Neuronal stem cell (in vitro differentiated cells): ENCODE results near the gene JMJD8.

Experiments used
- DNase-seq: peaks from one replicate; pipeline ENCODE4 v3.0.0-alpha.2; 2013; ENCODE audit warnings: low spot score
- H2AFZ ChIP-seq: one replicate; pipeline ENCODE4 v1.6.1; 2013; ENCODE audit warnings: mild to moderate bottlenecking, low read length, inconsistent platforms
- H2AK5ac ChIP-seq: 2 replicates; pipeline ENCODE4 v1.6.1; 2013; ENCODE audit warnings: low read depth, mild to moderate bottlenecking, inconsistent platforms, low read length, moderate library complexity, mixed read lengths
- H2BK120ac ChIP-seq: 2 replicates; pipeline ENCODE4 v1.6.1; 2013; ENCODE audit warnings: low read depth, mild to moderate bottlenecking, inconsistent platforms, low read length, moderate library complexity, mixed read lengths
- H2BK12ac ChIP-seq: one replicate; pipeline ENCODE4 v1.6.1; 2013; ENCODE audit warnings: low read length, inconsistent platforms
- H2BK15ac ChIP-seq: 2 replicates; pipeline ENCODE4 v1.6.1; 2013; ENCODE audit warnings: mild to moderate bottlenecking, low read length, inconsistent platforms, mixed read lengths
- H2BK5ac ChIP-seq: one replicate; pipeline ENCODE4 v1.6.1; 2013; ENCODE audit warnings: inconsistent platforms, mild to moderate bottlenecking, low read length, moderate library complexity
- H3K14ac ChIP-seq: one replicate; pipeline ENCODE4 v1.6.1; 2013; ENCODE audit warnings: low read length, inconsistent platforms
- H3K18ac ChIP-seq: 2 replicates; pipeline ENCODE4 v1.6.1; 2013; ENCODE audit warnings: low read length, inconsistent platforms
- H3K23ac ChIP-seq: 2 replicates; pipeline ENCODE4 v1.6.1; 2013; ENCODE audit warnings: low read depth, mild to moderate bottlenecking, mixed read lengths, low read length, inconsistent platforms; ENCODE audit not compliant: poor library complexity
- H3K27ac ChIP-seq: replicated peaks from 3 replicates; pipeline ENCODE4 v1.5.1; 2013; ENCODE audit warnings: low read length, inconsistent platforms
- H3K27me3 ChIP-seq, 3 experiments: 2 replicates each; pipeline ENCODE4 v1.6.1; 2013; ENCODE audit warnings: low read length in 3 of 3, mild to moderate bottlenecking in 2 of 3, inconsistent platforms in 1 of 3, low read depth in 1 of 3, mixed read lengths in 1 of 3, moderate library complexity in 1 of 3; ENCODE audit not compliant: control insufficient read depth in 3 of 3, insufficient read depth in 3 of 3
- H3K36me3 ChIP-seq, 2 donors: replicated peaks in 1 of 2; 2 replicates each; pipeline ENCODE4 v1.6.1; 2013; ENCODE audit warnings: low read length in 2 of 2; ENCODE audit not compliant: control insufficient read depth in 2 of 2, insufficient read depth in 2 of 2
- H3K4ac ChIP-seq: 2 replicates; pipeline ENCODE4 v1.6.1; 2013; ENCODE audit warnings: inconsistent platforms, mild to moderate bottlenecking, low read length, moderate library complexity
- H3K4me1 ChIP-seq, 2 donors: 1 replicate in 1 of 2; 2 replicates in 1 of 2; pipeline ENCODE4 v1.6.1; 2013; ENCODE audit warnings: low read length in 2 of 2, low read depth in 1 of 2; ENCODE audit not compliant: control insufficient read depth in 2 of 2, insufficient read depth in 1 of 2
- H3K4me2 ChIP-seq: one replicate; pipeline ENCODE4 v1.6.1; 2013; ENCODE audit warnings: mild to moderate bottlenecking, low read length, inconsistent platforms; ENCODE audit not compliant: insufficient read depth, poor library complexity, severe bottlenecking
- H3K4me3 ChIP-seq, 2 donors: 2 replicates each; pipeline ENCODE4 v1.5.1; 2013; ENCODE audit warnings: low read length in 2 of 2, mild to moderate bottlenecking in 2 of 2, inconsistent platforms in 1 of 2, moderate library complexity in 1 of 2
- H3K79me1 ChIP-seq: one replicate; pipeline ENCODE4 v1.6.1; 2013; ENCODE audit warnings: low read depth, mild to moderate bottlenecking, inconsistent platforms, low read length, moderate library complexity
- H3K9ac ChIP-seq: one replicate; pipeline ENCODE4 v1.6.1; 2013; ENCODE audit warnings: mild to moderate bottlenecking, low read depth, low read length, inconsistent platforms; ENCODE audit not compliant: poor library complexity
- H3K9me3 ChIP-seq, 2 donors: replicated peaks in 1 of 2; 2 replicates each; pipeline versions ENCODE3 to v1.6.1; 2013; ENCODE audit warnings: low read length in 2 of 2, mild to moderate bottlenecking in 2 of 2, inconsistent platforms in 1 of 2, low read depth in 1 of 2, mixed read lengths in 1 of 2, moderate library complexity in 1 of 2; ENCODE audit not compliant: control insufficient read depth in 2 of 2, insufficient read depth in 1 of 2
- H4K8ac ChIP-seq: one replicate; pipeline ENCODE4 v1.6.1; 2013; ENCODE audit warnings: low read depth, mild to moderate bottlenecking, inconsistent platforms, low read length, moderate library complexity
- H4K91ac ChIP-seq: one replicate; pipeline ENCODE4 v1.6.1; 2013; ENCODE audit warnings: low read length, low read depth, mild to moderate bottlenecking, inconsistent platforms; ENCODE audit not compliant: poor library complexity
- WGBS, 2 donors: extraction: QIAGEN DNeasy Blood & Tissue Kit; methylation state at CpG; one replicate each; pipeline ENCODE4 v1.1.7; 2013; ENCODE audit warnings: missing lambda C conversion rate in 2 of 2, mixed read lengths in 1 of 2; ENCODE audit not compliant: insufficient read length in 2 of 2, insufficient replicate concordance in 1 of 2; ENCODE audit errors: extremely low coverage in 2 of 2; 5-methylcytosine and 5-hydroxymethylcytosine counted together

The JMJD8 gene

DNA sequence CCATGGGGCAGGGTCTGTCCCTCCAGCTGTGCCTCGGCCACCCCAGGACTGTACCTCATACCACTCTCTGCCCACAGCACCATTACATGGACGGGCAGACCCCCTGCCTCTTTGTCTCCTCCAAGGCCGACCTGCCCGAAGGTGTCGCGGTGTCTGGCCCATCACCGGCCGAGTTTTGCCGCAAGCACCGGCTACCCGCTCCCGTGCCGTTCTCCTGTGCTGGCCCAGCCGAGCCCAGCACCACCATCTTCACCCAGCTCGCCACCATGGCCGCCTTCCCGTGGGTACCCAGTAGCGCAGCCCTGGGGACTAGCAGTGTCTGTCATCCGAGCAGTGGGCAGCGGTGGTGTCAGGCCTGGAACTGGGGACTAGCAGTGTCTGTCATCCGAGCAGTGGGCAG is 11.3 kb downstream of the JMJD8 start:
- no peaks in the 10 kb centered on the region for H3K9me3 ChIP-seq
- no peak overlapping the region for H3K18ac ChIP-seq
- peak overlapping the region; percentile 65 for H3K23ac ChIP-seq
- no peak overlapping the region for H4K8ac ChIP-seq
- H2AK5ac ChIP-seq, result no peak overlapping the region
- no peak overlapping the region for H2BK15ac ChIP-seq
- WGBS, 2 donors, result no CpG with 5 or more reads among the region's 21 CpGs
- H2BK5ac ChIP-seq, result no peak overlapping the region
- peaks cover 0 to 14% (median 0%) of the 10 kb centered on the region in 3 experiments for H3K27me3 ChIP-seq
- peaks cover 37 to 57% of the 10 kb centered on the region in 2 donors for H3K36me3 ChIP-seq
- H3K4me1 ChIP-seq, result peaks cover 2 to 13% of the 10 kb centered on the region in 2 donors
- H2BK120ac ChIP-seq, result no peak overlapping the region
- H3K4me2 ChIP-seq, result no peak overlapping the region
- no peak overlapping the region for H3K9ac ChIP-seq
- no peak overlapping the region for H3K4ac ChIP-seq
- peaks cover 29% of the 10 kb centered on the region for H3K79me1 ChIP-seq
- H4K91ac ChIP-seq, result no peak overlapping the region
- no peak for DNase-seq
- no peak overlapping the region for H3K14ac ChIP-seq
- no peak overlapping the region for H3K27ac ChIP-seq
- H2BK12ac ChIP-seq, result no peak overlapping the region
- H2AFZ ChIP-seq, result no peak overlapping the region
- H3K4me3 ChIP-seq, result no peak overlapping the region

DNA sequence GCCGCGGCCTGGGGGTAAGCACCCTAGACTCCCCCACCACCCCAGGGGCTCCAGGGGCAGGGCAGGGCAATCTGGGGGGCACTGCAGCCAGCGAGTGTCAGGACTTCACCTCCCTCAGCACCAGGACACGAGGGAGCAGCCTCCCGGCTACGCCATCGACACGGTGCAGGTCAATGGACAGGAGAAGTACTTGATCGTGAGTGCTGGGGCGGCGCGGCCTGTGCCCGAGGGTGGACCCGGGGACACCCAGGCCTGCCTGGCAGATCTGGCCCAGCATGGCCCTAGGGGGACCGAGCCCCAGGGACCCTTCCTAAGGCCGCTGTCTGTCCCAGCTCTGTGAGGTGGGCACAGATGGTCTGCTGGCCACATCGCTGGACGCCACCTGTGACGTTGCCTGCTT is 11.8 kb downstream of the JMJD8 start:
- H3K4me1 ChIP-seq, result peaks cover 2 to 13% of the 10 kb centered on the region in 2 donors

GRCh38 chr16:671353-672131 is 12.6 kb downstream of the JMJD8 start:
- Histone ChIP-seq H3K23ac (no peak overlapping the region), H3K4ac (no peak overlapping the region), H2BK5ac (no peak overlapping the region), H2AFZ (no peak overlapping the region), H3K14ac (no peak overlapping the region), H3K27me3 (peaks cover 0 to 14% (median 0%) of the 10 kb centered on the region in 3 experiments), H3K18ac (no peak overlapping the region), H2BK12ac (no peak overlapping the region), H3K4me2 (no peak overlapping the region), H3K79me1 (peaks cover 29% of the 10 kb centered on the region), H3K27ac (no peak overlapping the region), H2AK5ac (no peak overlapping the region), H3K9me3 (no peaks in the 10 kb centered on the region), H3K4me3 (no peak overlapping the region), H3K4me1 (peaks cover 2 to 13% of the 10 kb centered on the region in 2 donors), H3K9ac (no peak overlapping the region), H3K36me3 (peaks cover 37 to 57% of the 10 kb centered on the region in 2 donors), H4K91ac (no peak overlapping the region), H4K8ac (peak overlapping the region; percentile 17), H2BK15ac (no peak overlapping the region), H2BK120ac (no peak overlapping the region)
- no CpG with 5 or more reads among the region's 40 CpGs for WGBS, 2 donors
- no peak for DNase-seq

More for the DNA sequence above, 11.8 kb downstream of the JMJD8 start:
- Histone ChIP-seq H2BK120ac (no peak overlapping the region), H3K27me3 (peaks cover 0 to 14% (median 0%) of the 10 kb centered on the region in 3 experiments), H3K27ac (no peak overlapping the region), H2BK15ac (no peak overlapping the region), H3K18ac (no peak overlapping the region), H3K4me2 (no peak overlapping the region), H2BK12ac (no peak overlapping the region), H2AFZ (no peak overlapping the region), H3K14ac (no peak overlapping the region), H3K4me3 (no peak overlapping the region), H4K8ac (no peak overlapping the region), H3K79me1 (peaks cover 29% of the 10 kb centered on the region), H3K36me3 (peaks cover 37 to 57% of the 10 kb centered on the region in 2 donors), H2BK5ac (no peak overlapping the region), H3K9ac (no peak overlapping the region), H3K4ac (no peak overlapping the region), H4K91ac (no peak overlapping the region), H2AK5ac (no peak overlapping the region), H3K23ac (no peak overlapping the region), H3K9me3 (no peaks in the 10 kb centered on the region)
- DNase-seq, result no peak
- no CpG with 5 or more reads among the region's 19 CpGs for WGBS, 2 donors

DNA sequence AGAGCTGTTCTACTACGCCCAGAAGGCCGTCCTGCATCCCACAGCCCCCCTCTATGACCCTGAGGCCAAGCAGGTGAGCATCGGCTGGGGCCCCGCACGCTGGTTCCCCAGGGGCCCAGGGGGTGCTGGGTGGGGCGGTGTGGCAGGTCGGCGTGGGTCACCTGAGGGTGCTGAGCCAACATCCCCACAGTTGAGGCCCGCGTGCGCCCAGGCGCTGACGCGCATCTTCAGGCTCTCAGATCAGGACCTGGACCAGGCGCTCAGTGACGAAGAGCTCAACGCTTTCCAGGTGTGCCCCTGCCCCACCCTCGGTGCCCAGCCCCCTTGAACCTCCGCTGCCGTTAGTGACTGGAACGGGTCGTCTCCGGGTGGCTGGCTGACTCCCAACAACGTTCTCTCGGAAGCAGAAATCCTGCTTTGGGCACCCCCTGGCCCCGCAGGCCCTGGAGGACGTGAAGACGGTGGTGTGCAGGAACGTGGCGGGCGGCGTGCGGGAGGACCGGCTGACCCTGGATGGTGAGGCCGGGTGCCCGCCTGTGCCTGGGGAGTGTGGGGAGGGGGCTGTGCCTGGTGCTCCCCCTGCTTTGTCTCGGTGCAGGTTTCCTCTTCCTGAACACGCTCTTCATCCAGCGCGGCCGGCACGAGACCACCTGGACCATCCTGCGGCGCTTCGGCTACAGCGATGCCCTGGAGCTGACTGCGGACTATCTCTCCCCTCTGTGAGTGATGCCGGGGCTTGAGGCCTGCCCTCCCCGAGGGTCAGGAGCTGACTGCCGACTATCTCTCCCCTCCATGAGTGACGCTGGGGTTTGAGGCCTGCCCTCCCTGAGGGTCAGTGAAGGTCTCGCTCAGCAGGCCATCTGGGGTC is 13.4 kb downstream of the JMJD8 start:
- Histone ChIP-seq H3K9ac (peak overlapping the region; percentile 4), H3K4me1 (peaks cover 2 to 13% of the 10 kb centered on the region in 2 donors), H2AK5ac (no peak overlapping the region), H3K18ac (no peak overlapping the region), H3K36me3 (peaks cover 37 to 57% of the 10 kb centered on the region in 2 donors), H3K14ac (no peak overlapping the region), H2BK12ac (no peak overlapping the region), H3K4me2 (no peak overlapping the region), H4K8ac (no peak overlapping the region), H2AFZ (no peak overlapping the region), H3K27me3 (peaks cover 0 to 9% (median 0%) of the 10 kb centered on the region in 3 experiments), H4K91ac (no peak overlapping the region), H3K79me1 (peaks cover 31% of the 10 kb centered on the region), H2BK5ac (no peak overlapping the region), H3K27ac (no peak overlapping the region), H2BK15ac (no peak overlapping the region), H3K4me3 (peak overlapping the region in 1 of 2 donors; percentile 3), H3K9me3 (no peaks in the 10 kb centered on the region), H2BK120ac (no peak overlapping the region), H3K23ac (no peak overlapping the region), H3K4ac (no peak overlapping the region)
- no peak for DNase-seq
- no CpG with 5 or more reads among the region's 52 CpGs for WGBS, 2 donors
